GM19463 (cell line): Measurements from ENCODE around the gene CYGB.

ENCODE experiments used
- ATAC-seq: cut with Tn5 transposase; IDR thresholded peaks from one replicate; pipeline ENCODE4 v1.9.1; 2021; ENCODE audit warnings: mild to moderate bottlenecking, moderate library complexity; ENCODE audit not compliant: unreplicated experiment

CYGB gene

DNA sequence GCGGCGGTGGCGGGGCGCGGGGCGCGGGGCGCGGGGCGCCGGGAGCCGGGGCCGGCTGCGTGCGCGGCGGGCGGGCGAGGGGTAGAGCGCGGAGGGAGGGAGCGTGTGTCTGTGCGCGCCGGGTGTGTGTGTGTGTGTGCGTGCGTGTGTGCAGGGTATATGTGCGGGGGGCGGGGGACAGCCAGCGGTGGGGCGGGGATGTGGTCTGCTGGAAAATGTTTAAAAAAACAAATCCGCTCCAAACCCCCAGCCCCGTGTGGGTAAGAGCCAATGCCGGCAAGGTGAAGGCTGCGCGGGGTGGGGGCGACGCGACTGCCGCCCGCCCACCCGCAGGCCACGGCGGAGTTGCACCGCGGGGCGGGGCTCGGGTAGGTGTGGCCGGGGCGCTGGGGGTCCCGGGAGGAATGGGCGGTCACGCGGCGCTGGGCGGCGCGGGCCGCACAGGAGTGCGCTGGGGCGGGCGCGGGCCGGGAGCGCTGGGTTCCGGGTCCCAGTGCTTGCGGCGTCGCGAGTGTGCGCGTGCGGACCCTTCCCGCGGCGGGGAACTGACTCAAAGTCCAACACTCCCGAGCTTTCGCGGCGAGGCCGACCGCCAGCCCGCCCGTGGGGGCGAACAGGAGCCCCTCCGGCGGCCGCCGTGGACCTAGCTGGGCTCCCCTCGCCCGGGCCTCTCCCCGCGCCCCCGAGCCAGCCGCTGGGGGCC lies at the start of gene CYGB:
TSS of gene CYGB (minus strand) at position 132 of the 703 bp plus-strand sequence. CDS start 167 bp downstream, outside the sequence.
- no peak for ATAC-seq

DNA sequence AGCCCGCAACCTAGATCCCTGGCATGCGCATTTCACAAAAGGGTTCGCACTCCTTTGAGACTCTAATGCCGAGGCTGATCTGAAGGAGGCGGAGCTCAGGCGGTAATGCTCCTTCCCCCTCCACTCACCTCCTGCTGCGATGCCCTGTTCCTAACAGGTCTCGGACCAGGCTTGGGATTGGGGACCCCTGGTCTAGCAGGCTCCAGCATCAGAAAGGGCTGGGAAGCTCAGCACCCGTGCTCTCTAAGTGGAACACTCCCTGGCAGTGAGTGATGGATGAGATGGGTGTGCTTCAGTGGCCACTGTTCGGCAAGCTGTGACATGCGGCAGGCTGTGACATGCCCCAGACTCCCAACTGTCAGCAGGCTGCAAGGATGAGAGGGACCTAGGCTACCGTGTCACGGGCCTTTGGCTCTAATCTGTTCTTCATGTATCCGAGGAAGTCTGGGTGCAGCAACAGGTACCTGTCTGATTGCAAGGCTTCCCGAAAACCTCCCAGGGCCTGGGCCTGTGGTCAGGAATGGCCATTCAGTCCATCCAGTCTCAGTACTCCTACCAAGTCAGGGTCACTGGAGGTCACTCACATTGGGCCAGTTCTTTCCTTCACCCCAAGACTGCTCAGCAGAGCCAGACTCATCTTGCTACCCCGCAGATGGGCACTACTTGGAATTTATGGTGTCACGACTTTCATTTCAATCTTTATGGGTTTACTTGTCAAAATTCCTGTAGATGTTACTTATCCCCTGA lies 49.4 kb upstream of the CYGB start:
- no peak for ATAC-seq

DNA sequence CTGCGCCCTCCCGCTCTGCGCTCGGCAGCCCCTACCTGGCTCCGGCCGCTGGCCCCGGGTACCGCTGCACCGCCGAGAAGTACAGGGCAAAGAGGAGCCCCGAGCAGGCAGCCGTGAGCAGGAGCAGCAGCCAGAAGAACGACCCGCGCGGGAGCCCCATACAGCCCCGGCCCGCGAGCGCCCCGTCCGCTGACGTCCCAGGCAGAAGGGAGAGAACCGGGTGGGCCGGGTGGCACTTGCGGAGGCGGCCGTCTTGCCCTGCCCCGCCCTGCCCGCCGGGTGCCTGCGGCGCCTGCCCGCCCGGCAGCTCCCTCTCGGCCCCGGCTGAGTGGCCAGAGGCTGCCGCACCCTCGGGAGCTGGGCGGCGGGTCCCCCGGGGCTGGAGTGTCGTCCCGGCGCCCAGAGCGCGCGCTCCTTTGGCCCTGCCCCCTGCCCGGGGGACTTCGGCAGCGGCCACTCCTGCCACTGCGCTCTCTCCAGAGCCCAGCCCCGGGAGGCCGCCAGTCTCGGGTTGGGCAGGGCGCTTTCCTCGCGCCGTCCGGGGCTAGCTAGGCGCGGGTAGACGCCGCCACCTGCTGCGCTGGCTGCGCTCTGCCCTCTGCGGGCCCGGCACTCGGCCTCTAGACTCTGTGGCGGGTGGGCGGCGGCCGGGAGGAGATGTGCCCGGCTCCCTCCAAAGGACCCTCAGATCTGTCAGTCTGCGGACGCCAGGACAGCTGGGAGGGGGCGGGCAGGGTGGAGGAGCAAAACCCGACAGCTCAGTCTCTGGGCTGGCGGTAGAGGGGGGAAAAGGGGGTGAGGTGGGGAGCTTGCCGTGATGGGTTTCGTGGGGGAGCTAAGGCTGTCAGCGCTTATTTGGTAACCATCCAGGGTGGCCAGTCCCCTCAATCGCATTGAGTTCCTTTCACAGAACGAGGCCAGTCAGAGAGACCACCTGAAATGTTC lies 48.4 kb upstream of the CYGB start, which contains the start of gene ST6GALNAC2:
TSS of gene ST6GALNAC2 (minus strand) at position 212 of the 945 bp plus-strand sequence. CDS start at position 160, 52 bp downstream.
- ATAC-seq = no peak

DNA sequence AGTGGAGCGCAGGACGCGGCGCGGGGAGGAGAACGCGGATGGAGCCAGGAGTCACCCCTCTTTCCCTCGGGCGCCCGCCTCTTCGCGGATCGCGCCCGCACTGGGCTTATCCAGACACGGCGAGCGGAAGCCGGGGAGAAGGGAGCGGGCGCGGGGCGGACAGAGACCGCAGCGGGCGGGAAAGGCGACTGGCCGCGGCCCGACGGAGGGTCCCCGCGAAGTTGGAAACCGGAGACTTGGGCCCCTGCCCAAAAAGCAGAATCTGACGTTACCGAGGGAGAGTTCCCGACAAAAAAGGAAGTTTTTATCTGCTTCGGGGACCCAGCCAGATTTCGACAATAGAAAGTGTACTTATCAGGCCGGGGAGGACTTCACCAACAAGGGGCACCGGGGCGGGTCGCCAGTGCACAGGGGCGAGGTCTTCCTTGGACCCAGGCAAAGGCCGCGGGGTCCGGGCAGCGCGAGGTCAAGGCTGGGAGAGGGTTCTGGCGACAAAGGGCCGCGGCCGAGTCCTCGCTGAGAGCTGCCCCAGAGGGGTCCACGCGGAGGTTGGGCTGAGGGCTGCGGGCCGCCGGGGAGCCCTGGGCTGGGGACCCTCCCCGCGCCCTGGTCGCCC lies 47.6 kb upstream of the CYGB start:
- no peak for ATAC-seq

DNA sequence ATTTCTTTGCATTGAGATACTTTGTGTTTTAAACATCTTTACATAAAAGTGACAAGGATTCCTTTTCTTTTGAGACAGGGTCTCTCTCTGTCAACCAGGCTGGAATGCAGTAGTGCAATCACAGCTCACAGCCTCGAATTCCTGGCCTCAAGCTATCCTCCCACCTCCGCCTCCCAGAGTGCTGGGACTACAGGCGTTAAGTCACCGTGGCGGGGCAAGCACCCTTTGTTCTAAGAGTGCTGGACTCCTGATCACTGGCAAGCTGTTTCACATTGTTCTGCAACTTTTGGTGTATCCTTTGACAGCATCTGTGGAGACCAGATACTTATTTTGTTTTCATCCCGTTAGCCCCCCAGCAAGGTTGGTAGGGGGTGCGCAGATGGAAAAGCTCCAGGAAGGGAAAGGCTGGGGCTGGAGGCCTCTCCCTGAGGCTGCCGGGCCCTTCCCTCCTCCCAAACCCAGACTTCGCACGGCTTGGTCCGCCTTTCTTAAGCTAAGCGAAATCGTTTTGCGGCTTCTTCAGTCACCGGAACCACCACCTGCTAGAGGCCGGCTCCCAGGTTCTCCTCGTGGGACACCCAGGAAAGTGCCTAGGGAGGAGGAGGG lies 47.0 kb upstream of the CYGB start:
- ATAC-seq = no peak

GRCh38 chr17:76582660-76583059 lies 45.2 kb upstream of the CYGB start:
- ATAC-seq = no peak

DNA sequence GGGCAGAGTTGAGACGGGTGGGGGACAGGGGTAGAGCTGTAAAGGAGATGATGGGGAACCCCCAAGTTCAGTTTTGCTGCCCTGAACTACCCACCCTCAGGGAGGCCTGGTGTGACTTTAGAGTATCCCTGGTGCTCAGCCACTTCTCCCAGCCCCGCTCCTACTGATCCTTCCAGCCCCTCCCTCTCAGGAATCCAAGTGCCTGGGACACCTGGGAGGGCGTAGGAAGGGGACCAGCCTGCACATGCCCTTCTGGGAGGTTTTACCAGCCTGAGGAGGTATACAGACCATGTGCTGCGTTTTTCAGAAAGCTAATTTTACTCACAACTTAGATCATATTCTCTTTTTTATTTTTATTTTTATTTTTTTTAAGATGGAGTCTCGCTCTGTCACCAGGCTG lies 44.0 kb upstream of the CYGB start:
- no peak for ATAC-seq

GRCh38 chr17:76579281-76579680 lies 41.8 kb upstream of the CYGB start:
- ATAC-seq = no peak

DNA sequence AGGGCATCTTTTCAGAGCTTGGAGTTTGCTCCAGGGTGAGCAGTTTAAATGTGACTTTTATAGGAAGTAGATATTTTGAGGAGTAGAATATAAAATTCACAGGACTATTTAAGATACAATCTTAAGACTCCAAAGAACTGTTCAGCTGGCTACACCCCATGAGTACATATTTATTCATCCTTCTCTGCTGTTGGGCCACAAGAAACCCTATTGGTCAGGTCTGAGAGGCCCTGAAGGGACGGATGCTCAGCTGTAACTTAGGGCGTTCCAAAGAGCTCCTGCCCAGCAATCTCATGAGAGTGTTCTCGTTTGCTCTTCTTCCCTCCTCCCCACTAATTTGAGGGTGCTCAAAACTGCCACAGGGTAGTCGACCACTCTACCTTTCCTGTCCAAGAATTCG lies 40.9 kb upstream of the CYGB start:
- ATAC-seq = no peak

- no peak for ATAC-seq
Observed at GRCh38 chr17:76577876-76578275, 40.4 kb upstream of the CYGB start.

DNA sequence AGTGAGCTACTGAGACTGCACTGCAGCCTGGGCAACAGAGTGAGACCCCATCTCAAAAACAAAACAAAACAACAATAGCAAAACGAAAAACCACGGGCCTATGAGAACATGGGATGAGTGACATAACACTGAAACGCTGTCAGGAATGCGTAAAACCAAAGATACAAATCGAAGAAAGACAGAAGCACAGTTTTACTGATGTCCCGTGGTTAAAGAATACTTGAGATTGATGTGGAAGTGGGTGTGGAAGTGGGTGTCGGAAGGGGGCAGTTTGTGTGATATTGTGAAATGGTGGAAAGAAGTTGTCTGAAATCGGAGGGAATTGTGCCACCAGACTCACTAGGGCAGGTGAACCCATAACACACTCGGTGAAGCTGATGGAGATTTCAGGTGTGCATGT lies 38.7 kb upstream of the CYGB start:
- ATAC-seq = no peak

DNA sequence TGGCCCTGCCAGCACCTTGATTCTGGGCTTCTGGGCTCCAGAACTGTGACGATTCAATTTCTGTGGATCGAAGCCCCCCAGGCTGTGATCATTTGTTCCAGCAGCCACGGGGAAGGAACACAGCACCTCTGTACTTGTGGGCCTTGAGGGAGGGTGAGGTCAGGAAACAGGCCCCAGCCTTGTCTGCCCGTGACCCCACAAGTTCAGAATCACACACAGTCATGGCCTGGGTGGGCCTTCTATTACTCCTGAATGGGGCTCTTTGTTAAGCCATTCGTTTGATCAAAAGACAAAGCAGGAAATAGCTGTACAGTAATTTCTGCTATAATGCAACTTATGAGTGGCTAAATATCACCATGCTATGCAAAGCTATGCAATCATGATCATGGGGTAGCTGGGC lies 38.1 kb upstream of the CYGB start:
- ATAC-seq = no peak

GRCh38 chr17:76574166-76574565 lies 36.7 kb upstream of the CYGB start:
- ATAC-seq = no peak

DNA sequence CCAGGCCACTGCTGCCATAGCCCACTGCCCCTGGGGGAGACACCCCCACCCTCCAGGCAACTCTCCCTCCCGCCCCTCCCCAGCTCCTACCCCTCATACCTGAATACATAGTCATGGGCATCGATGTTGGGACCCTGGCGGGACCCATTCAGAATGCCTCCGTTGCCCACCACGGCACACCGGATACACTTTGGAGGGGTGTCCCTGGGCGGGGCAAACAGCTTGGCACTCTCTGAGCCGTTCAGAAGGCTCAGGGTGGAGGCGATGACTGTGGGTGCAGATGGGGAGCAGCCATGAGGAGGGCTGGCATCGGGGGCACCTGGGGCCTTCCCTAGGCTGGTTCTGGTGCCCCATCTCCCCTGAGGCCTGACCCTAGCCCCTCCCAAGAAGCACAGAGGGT lies 35.6 kb upstream of the CYGB start:
- no peak for ATAC-seq

DNA sequence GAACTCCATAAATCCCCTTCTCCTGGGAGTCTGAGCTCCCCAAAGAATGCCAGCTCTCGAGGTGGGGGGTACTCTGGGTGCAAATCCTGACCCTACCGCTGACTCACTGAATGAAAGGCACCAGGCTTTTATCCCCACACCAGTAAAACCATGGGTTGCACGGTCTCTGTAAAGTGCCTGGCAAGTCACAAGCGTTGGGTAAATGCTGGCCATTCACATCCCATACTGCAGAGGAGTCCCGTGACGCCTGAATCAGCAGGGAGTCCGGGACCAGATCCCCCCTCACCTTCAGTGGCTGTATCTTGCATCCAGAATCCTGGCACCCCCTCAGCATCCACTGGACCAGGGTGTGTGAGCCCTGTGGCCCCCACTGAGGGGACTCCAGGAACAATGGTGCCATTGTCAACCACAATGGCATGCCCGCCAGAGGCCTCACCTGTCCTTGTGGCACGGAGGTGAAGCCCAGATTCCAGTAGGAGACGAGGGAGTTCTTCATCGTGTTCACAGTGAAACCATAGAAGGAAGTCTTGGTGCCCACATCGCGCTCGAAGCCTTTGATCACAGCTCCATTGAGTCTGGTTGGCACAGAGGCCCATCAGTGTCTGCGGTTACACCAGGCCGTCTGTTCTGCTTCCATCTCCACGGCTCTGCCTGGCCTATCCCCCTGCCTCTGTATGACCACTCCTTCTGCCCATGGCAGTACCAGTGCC lies 34.8 kb upstream of the CYGB start:
- no peak for ATAC-seq

DNA sequence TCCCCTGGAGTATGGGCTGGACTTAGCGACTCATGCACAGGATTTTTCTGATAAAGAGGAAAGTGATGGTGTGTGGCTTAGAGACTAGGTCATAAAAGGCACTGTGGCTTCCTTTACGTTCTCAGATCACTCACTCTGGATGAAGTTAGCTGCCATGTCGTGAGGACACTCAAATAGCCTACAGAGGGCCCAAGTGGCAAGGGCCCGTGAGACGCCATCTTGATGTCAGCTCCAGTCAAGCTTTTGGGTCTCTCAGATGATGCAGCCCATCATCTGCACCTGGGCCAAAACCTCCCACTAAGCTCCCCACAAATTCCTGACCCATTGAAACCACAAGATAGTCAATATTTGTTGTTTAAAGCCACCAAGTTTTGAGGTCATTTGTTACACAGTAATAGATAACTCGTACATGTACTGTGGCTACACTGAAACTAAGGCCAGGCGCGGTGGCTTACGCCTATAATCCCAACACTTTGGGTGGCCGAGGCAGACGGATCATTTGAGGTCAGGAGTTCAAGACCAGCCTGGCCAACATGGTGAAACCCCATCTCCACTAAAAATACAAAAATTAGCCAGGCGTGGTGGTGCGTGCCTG lies 33.5 kb upstream of the CYGB start:
- ATAC-seq = no peak

GRCh38 chr17:76570457-76570856 lies 32.9 kb upstream of the CYGB start:
- ATAC-seq = no peak

DNA sequence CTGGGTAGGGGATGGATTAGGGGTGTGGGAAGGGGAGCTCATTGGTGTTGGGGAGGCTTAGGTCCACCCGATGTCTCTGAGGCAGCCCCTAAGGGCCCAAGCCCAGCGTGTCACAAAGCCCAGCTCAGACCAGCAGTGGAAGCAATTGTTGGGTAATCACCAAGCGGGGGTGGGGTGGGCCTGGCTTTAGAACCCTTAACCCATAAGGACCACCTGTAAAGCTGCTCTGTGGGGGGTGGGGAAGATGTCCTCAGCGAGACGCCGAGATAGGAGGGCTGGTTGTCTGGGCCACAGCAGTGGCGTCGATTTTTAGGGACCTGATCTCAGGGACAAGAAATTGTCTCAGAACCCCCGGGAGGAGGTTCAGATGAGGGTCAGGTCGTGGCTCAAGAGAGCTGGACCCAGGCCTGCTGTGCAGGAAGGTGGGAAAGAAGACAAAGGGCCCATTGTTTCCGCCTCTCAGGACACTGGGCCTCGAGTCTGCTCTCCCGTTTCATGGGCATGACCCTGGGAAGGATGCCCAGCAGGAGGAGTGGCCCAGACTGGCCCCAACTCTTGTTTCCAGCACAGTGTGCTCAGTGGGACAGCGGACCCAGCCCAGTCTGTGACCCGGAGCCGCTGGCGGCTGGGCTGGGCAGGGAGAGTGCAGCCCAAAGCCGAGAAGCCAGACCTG lies 32.2 kb upstream of the CYGB start:
- ATAC-seq = no peak

- no peak for ATAC-seq
Observed at GRCh38 chr17:76568811-76569221, 31.3 kb upstream of the CYGB start.
